ENCODE measurements around the gene NIPBL. TPM values are rescaled to one million over a fixed set of nuclear protein-coding genes. Genes with fewer than 3 reads are reported as not detected.

The NIPBL gene
- total RNA-seq, 1 experiment from 2014 or later = 48.1 TPM

- no peaks in the 10 kb centered on the region for H3K36me3 ChIP-seq (ENCODE audit: control insufficient read depth, insufficient read depth, low read length)
- POLR2A ChIA-PET = no interaction called here
- Mint-ChIP-seq H3K27me3 (ENCODE audit: insufficient read depth, unreplicated experiment) (peaks cover 13% of the 10 kb centered on the region), H3K9me3 (ENCODE audit: unreplicated experiment) (no peaks in the 10 kb centered on the region), H3K4me1 (ENCODE audit: low read depth, unreplicated experiment) (no peaks in the 10 kb centered on the region), H3K27ac (ENCODE audit: unreplicated experiment) (no peak overlapping the region), H3K4me3 (ENCODE audit: unreplicated experiment) (no peak overlapping the region), H3K36me3 (ENCODE audit: insufficient read depth, unreplicated experiment) (no peaks in the 10 kb centered on the region)
- H3K4me3 ChIP-seq (ENCODE audit: low read depth, low read length) = no peak overlapping the region
- no peaks in the 10 kb centered on the region for H3K9me3 ChIP-seq
- H3K4me1 ChIP-seq = no peaks in the 10 kb centered on the region
- BruUV-seq (replicated peaks) = no TSS peak
- no peaks in the 10 kb centered on the region for H3K27me3 ChIP-seq (replicated peaks; ENCODE audit: control insufficient read depth, insufficient read depth, low read length)
- no peak for TF ChIP-seq CTCF (IDR thresholded peaks at IDR 0.05; ENCODE audit: insufficient read depth in 1 of 2, low read depth in 1 of 2, low read length in 1 of 2, severe bottlenecking in 1 of 2, unreplicated experiment in 1 of 2)
- intact Hi-C loops (cut with micrococcal nuclease; ENCODE audit: unreplicated experiment) = no loop called here
- CTCF ChIA-PET = no interaction called here
- no peak for DNase-seq
Measured at GRCh38 chr5:36855141-36855495, 21.5 kb upstream of the NIPBL start.

GRCh38 chr5:36861871-36862270 is 14.7 kb upstream of the NIPBL start:
- peaks cover 5% of the 10 kb centered on the region for H3K27me3 Mint-ChIP-seq (ENCODE audit: insufficient read depth, unreplicated experiment)
- CTCF ChIA-PET = no interaction called here
- Histone ChIP-seq H3K9me3 (no peaks in the 10 kb centered on the region), H3K27me3 (replicated peaks; ENCODE audit: control insufficient read depth, insufficient read depth, low read length) (no peaks in the 10 kb centered on the region), H3K4me1 (no peaks in the 10 kb centered on the region), H3K36me3 (ENCODE audit: control insufficient read depth, insufficient read depth, low read length) (no peaks in the 10 kb centered on the region), H3K4me3 (ENCODE audit: low read depth, low read length) (no peak overlapping the region)
- no peaks in the 10 kb centered on the region for H3K9me3 Mint-ChIP-seq (ENCODE audit: unreplicated experiment)
- H3K4me1 Mint-ChIP-seq (ENCODE audit: low read depth, unreplicated experiment) = no peaks in the 10 kb centered on the region
- DNase-seq = no peak
- POLR2A ChIA-PET = no interaction called here
- H3K27ac Mint-ChIP-seq (ENCODE audit: unreplicated experiment) = no peak overlapping the region
- intact Hi-C loops (cut with micrococcal nuclease; ENCODE audit: unreplicated experiment) = no loop called here
- no peak overlapping the region for H3K4me3 Mint-ChIP-seq (ENCODE audit: unreplicated experiment)
- no peak for TF ChIP-seq CTCF (IDR thresholded peaks at IDR 0.05; ENCODE audit: insufficient read depth in 1 of 2, low read depth in 1 of 2, low read length in 1 of 2, severe bottlenecking in 1 of 2, unreplicated experiment in 1 of 2)
- no peaks in the 10 kb centered on the region for H3K36me3 Mint-ChIP-seq (ENCODE audit: insufficient read depth, unreplicated experiment)
- no TSS peak for BruUV-seq (replicated peaks)

- Mint-ChIP-seq H3K4me3 (ENCODE audit: unreplicated experiment) (no peak overlapping the region), H3K4me1 (ENCODE audit: low read depth, unreplicated experiment) (peaks cover 13% of the 10 kb centered on the region), H3K27ac (ENCODE audit: unreplicated experiment) (no peak overlapping the region), H3K36me3 (ENCODE audit: insufficient read depth, unreplicated experiment) (no peaks in the 10 kb centered on the region), H3K9me3 (ENCODE audit: unreplicated experiment) (no peaks in the 10 kb centered on the region), H3K27me3 (ENCODE audit: insufficient read depth, unreplicated experiment) (no peaks in the 10 kb centered on the region)
- no TSS peak for BruUV-seq (replicated peaks)
- H3K36me3 ChIP-seq (ENCODE audit: control insufficient read depth, insufficient read depth, low read length) = no peaks in the 10 kb centered on the region
- POLR2A ChIA-PET = no interaction called here
- no peaks in the 10 kb centered on the region for H3K9me3 ChIP-seq
- intact Hi-C loops (cut with micrococcal nuclease; ENCODE audit: unreplicated experiment) = loop anchor here (1.0 to 10.0 kb wide), 7 partner anchors 93 to 458 kb away; partner anchors contain the start of gene SLC1A3
- CTCF ChIA-PET = interaction anchor here (0.5 to 1.9 kb wide), 9 partner anchors 11 to 453 kb away, joined by 3 to 16 read pairs (median 6); no protein-coding TSS in a partner anchor
- H3K4me3 ChIP-seq (ENCODE audit: low read depth, low read length) = no peak overlapping the region
- H3K4me1 ChIP-seq = 0 out of 2 replicates have a peak, but pooled peaks cover 10% of the 10 kb centered on the region
- H3K27me3 ChIP-seq (replicated peaks; ENCODE audit: control insufficient read depth, insufficient read depth, low read length) = no peaks in the 10 kb centered on the region
- peak in 1 of 2 experiments; percentile 61 for DNase-seq
- TF ChIP-seq CTCF (IDR thresholded peaks at IDR 0.05; ENCODE audit: insufficient read depth in 1 of 2, low read depth in 1 of 2, low read length in 1 of 2, severe bottlenecking in 1 of 2, unreplicated experiment in 1 of 2) = peak; percentile 41 to 59
Measured at GRCh38 chr5:36870399-36871040, 6.0 kb upstream of the NIPBL start.

All from Caco-2 (cell line).